Dedifferentiated amniotic fluid mesenchymal stem cell (primary cell): Measurements from ENCODE around the gene ITGA5.

Experiments used
- DNase-seq: peaks from one replicate; pipeline ENCODE4 v3.0.0-alpha.2; 2016; ENCODE audit errors: extremely low spot score

ITGA5 gene

GRCh38 chr12:54389607-54390175, 29.4 kb downstream of the ITGA5 start:
- no peak for DNase-seq

- no peak for DNase-seq
These were observed 29.9 kb downstream of the ITGA5 start for GRCh38 chr12:54389134-54389508.

GRCh38 chr12:54388237-54389133, 30.6 kb downstream of the ITGA5 start:
- DNase-seq, result no peak

- no peak for DNase-seq
These were observed 32.0 kb downstream of the ITGA5 start for GRCh38 chr12:54387114-54387467.

- DNase-seq, result no peak
These were observed 32.5 kb downstream of the ITGA5 start for GRCh38 chr12:54386403-54387113.

- DNase-seq, result no peak
These were observed 33.7 kb downstream of the ITGA5 start for GRCh38 chr12:54385251-54385914.

- no peak for DNase-seq
These were observed 34.5 kb downstream of the ITGA5 start, which contains the start of gene ZNF385A for GRCh38 chr12:54384591-54385041. Gene ZNF385A, minus strand, starts transcription at chr12:54384733. Its CDS starts 219 bp downstream, at chr12:54384514.

- peak; percentile 26 for DNase-seq
These were observed 35.9 kb downstream of the ITGA5 start for GRCh38 chr12:54383041-54383609.

- no peak for DNase-seq
These were observed 37.9 kb downstream of the ITGA5 start for GRCh38 chr12:54381136-54381535.

- peak; percentile 93 for DNase-seq
These were observed 39.5 kb downstream of the ITGA5 start for GRCh38 chr12:54379398-54380201.

GRCh38 chr12:54378796-54379397, 40.2 kb downstream of the ITGA5 start:
- no peak for DNase-seq

- DNase-seq, result no peak
These were observed 41.1 kb downstream of the ITGA5 start for GRCh38 chr12:54377797-54378515.

GRCh38 chr12:54377007-54377406, 42.1 kb downstream of the ITGA5 start:
- no peak for DNase-seq

GRCh38 chr12:54376596-54376995, 42.5 kb downstream of the ITGA5 start:
- DNase-seq, result no peak

GRCh38 chr12:54375259-54375579, 43.8 kb downstream of the ITGA5 start:
- DNase-seq, result no peak

GRCh38 chr12:54374562-54375258, 44.4 kb downstream of the ITGA5 start:
- DNase-seq, result no peak

GRCh38 chr12:54373649-54374561, 45.2 kb downstream of the ITGA5 start:
- DNase-seq, result no peak

GRCh38 chr12:54372113-54372806, 46.8 kb downstream of the ITGA5 start:
- DNase-seq, result no peak
